B cell (primary cell): ENCODE data around the gene GDPD3.

Experiments used
- CTCF ChIP-seq: fragments of 200-600 bp; IDR thresholded peaks from one replicate; pipeline ENCODE4 v1.8.0; 2022; ENCODE audit warnings: antibody characterized with exemption, mild to moderate bottlenecking
- EZH2 ChIP-seq: IDR thresholded peaks from 2 replicates; pipeline ENCODE4 v1.6.1; 2012; ENCODE audit warnings: borderline replicate concordance, low read depth, mild to moderate bottlenecking, moderate library complexity, low read length; ENCODE audit not compliant: insufficient read depth, poor library complexity, severe bottlenecking

DNA sequence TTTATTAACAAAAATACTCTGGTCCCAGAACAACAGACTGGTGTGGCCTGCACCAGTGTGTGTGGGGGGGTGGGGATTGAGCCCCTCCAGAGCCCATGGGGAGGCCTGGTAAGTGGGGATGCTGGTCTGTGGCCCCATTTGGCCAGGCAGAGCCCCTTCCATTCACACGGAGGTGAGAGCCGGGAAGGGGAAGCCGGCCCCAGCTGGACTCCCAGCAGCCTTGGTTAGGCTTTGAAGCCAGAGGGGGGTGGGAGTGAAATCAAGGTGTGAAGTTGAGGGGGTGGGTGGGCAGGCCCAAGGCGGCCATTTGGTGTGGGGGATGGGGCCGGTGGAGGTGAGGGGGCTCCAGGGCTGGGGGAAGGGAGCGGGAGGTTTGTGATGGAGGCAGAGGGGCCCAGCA is 27.5 kb downstream of the GDPD3 start:
- TF ChIP-seq CTCF = no peak
- TF ChIP-seq EZH2 = no peak
